ENCODE measurements around the gene DOCK1.
"Not testable (repeated sequence)": the region's sequence is repeated elsewhere in the genome, so short reads cannot be mapped to it uniquely, and the experiment has no call there.

Gene DOCK1

DNA sequence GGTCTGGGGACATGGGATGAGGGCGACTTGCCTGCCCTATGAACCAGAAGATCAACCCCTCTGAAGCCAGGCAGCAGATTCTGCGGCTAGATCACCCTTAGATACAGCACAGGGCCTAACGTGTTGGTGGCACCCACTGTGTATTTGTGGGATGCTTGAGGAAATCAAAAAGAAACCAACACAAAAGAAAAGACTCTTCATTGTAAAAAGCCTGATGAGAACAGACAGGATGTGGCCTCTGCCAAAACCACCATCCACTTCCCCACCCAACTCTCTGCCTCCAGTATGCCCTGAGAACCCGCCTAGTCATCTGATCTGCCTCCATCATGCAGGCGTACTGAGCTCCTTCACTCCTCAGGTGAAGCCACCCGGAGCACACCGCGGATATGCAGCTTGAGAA lies 388.4 kb downstream of the DOCK1 start:
- DNase-seq: peak; percentile 79

DNA sequence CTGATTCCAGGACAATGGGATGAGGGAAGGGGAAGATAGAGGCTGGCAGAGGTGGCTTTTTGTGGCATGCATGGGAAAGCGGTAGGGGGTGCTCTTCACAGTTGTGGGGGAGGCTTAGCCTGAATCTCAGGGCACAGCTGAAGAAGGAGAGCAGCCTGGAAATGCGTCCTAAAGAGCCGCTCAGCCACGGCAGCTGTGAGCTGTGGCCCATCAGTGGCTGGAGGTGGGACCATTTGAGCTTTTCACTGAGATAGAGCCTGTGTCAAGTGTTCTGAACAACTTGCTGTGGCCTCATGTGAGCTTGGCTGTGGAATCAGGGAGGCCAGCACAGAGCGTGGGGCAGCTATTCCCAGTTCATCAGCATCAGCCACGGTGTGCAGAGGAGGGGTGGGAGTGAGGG lies 391.5 kb downstream of the DOCK1 start:
- no peak for DNase-seq

DNA sequence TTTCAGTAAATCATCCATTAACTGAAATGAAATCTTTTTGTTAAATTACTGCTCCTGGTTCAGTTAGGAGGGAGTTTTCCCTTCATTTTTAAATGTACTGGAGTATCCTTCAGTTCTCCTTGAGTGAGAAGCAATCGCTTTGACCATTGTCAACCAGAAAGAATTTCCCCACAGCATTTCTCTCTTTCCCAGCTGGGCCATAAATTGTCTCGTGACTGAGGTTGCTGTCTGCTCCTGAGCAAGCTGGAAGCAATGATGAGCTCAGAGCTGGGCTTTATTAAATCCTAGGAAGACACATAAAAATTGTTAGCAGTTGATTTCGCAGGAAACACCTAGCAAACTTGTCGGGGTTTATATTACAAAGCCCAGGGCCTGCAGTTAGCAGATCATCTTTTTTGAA lies 393.2 kb downstream of the DOCK1 start:
- no peak for DNase-seq

DNA sequence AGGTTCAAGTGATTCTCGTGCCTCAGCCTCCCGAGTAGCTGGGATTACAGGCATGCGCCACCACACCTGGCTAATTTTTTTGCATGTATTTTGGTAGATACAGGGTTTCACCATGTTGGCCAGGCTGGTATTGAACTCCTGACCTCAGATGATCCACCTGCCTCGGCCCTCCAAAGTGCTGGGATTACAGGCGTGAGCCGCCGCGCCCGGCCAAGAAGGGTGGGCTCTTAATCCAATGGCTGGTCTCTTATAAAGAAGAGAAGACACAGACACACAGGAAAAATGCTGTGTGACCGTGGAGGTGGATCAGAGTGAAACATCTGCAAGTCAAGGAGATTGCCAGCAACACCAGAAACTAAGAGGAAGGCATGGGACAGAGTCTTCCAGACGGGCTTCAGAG lies 394.0 kb downstream of the DOCK1 start:
- not testable (repeated sequence) for DNase-seq

DNA sequence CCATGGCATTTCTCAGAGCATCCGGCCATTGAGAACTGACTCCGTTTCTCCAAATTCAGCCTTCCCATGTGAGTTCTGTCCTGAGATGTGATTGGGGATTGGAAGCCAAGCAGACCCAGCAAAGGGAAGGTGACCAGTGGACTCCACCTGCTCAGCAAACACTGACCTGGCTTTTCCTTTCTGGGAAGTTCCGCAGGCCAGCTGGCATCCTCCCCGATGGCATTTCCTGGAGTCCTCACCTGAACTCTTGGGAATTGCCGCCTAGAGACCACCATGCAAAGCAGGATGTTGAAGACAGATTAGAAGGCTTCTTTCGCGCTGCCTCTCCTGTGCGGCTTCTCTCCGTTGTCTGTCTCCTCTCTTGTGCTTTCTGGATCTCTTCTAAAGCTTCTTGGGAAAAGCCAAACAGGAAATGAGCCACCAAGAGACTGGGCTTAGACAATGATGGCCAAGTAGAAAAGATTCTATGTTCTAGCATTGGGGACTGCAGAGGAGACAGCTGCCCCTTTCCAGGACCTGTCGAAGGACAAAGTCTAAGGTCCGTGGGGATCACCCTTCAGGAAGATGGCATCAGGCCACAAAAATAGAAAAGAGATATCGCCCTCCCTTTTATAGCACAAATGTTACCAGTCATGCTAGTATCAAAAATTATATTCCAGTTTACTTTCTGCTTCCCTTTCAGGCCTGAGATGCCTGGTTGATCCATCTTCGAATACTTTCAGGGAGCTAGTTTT lies 394.9 kb downstream of the DOCK1 start:
- no peak for DNase-seq

DNA sequence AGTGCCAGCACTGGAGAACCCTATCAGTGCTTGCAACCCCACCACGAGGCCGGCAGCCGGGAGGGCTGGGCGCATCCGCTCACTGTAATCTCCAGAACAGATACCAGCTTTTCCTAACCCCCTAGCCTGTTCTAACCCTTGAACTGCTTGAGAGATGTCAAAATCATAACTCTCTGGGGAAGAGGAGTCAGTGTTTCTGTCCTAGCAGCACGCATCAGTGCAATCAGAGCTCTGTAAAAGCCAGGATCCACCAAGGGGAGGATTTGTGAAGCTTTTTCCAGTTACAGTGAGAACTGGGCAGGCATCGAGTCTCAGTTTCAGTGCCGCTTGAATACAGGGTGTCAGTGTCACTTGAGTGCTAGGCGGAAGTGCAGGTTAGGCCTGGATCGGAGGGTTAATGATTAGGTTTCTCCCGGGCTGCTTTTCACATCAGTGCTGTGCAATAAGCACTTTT lies 395.7 kb downstream of the DOCK1 start:
- DNase-seq: no peak

DNA sequence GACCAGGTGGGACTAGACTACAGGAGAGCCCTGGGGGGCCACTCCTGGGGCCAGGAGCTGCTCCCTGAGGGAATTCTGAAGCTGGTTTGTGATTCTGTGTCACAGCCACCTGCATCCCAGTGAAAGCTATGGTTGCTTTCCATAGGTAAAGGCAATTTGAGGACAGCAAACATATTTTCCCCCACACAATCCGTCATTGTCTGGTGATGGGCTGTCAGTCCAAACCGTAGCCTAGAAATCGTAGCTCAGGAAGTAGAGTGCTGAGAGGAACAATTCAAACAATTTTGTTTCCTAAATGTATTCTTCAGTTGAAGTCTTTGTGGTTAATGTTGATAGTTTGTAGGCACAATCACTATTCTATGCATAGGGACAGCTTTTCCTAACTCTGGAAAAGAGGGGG lies 397.1 kb downstream of the DOCK1 start:
- DNase-seq: no peak

DNA sequence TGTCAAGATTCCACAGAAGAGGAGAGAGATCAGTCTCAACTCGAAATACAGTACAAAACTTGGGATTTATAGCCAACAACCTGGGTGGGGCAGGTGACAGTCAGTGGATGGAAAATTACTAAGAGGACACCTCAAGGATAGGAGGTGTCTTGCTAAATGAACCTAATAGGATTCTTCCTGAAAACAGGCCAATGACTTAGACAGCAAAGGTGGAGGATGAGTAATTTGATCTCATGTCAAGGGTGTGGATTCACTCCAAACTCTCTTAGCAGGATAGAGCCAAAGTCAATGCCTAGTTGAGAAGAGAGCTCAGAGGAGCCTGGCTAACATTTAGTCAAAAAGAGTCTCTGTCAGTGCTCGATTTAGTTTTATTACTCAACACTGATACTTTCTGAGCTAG lies 397.9 kb downstream of the DOCK1 start:
- DNase-seq: no peak

DNA sequence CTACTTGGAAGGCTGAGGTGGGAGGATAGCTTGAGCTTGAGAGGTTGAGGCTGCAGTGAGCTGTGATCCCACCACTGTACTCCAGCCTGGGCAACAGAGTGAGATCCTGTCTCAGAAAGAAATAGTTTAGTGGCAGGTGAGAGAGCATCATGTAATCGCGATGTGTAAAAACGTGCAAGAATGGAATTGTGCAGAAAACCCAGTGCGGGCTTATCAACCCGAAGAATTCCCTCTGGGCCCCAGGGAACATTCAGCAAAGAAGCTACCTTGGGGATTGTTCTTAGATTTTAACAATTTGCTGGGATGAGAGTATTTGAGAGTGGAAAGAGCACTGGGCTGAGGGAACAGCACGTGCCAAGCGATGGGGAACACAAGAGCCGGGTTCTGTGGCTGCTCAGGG lies 398.5 kb downstream of the DOCK1 start:
- no peak for DNase-seq

DNA sequence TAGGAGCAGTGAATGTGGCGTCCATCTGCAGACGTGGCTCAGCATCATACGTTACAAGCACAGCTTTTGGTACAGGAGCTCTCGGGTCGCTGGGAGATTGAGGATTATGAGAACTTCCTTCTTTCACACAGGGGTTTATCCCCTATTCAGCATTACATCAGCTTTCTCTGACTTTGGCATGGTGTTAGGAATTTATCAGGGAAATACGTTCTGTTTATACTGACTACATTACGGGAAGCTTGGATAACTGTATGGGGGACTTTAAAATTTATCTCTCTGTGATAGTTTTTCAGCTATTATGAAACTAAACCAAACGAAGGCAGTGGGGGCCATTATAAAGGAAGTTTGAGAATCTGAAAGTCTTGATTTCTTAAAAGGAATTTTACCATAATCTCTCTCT lies 401.3 kb downstream of the DOCK1 start:
- DNase-seq: no peak

DNA sequence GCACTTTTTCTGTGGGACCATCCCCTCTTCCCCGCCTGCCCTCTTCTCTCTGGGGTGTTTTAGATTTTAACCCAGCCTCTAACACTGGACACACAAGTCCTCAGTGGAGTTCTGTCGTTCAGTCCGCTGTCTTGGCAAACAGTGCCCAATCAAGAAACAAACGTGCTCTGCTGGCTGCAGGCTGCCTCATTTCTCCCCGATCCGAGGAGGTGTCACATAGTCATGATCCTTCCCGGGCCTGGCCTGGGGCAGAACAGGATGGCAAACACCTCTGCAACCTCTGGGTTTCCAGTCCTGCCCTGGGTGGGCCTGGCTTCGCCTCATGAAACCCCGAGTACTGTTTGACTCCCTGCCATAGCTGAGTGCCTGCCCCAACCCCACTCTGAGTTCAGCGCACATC lies 402.1 kb downstream of the DOCK1 start:
- DNase-seq: no peak

DNA sequence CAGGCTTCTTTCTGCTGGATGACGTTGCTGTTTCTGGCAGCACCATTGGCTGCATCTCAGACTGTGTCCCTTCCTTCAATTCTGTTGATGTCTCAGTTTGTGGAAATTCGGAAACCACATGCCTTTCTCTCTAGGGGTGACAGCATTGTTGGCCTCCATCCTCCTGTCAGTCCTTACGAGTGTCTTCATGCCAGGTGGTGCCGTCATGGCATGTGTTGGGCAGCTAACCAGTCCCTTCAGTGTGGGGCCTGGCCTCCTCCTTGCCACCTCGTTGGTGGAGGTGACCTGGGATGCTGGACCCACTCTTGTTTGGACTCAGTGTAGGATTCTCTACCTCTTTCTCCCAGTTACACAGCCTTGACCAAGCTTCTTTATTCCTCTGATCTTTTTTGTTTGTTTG lies 402.8 kb downstream of the DOCK1 start:
- DNase-seq: no peak

DNA sequence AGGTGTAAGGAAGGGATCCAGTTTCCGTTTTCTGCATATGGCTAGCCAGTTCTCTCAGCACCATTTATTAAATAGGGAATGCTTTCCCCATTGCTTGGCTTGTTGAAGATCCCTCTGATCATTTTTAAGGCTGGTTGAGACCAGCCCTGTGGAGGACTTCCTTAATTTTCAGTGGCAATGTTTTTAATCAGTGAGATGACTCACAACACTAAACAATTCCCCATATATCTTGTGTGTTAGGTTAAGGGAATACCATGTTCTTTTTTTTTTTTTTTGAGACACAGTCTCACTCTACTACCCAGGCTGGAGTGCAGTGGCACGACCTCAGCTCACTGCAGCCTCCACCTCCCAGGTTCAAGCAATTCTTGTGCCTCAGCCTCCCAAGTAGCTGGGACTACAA lies 404.4 kb downstream of the DOCK1 start:
- not testable (repeated sequence) for DNase-seq

DNA sequence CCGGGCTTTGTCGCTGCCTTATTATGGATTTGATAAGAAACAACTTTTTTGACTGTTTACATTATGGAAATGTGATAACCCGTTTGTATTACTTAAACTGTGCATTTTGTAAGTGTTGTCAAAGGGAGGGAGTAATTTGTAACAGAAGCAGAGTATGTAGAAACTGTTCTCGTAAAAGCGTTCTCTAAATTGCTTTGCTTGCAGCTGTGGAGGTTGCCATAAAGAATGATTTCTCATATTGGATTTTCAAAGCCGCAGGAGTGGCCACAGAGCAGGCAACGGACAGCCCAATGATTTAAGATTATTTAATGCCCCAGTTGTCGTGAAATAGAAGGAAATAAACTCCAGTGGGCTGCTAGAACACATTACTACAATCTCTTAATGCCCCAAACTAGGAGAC lies 405.2 kb downstream of the DOCK1 start:
- DNase-seq: no peak

DNA sequence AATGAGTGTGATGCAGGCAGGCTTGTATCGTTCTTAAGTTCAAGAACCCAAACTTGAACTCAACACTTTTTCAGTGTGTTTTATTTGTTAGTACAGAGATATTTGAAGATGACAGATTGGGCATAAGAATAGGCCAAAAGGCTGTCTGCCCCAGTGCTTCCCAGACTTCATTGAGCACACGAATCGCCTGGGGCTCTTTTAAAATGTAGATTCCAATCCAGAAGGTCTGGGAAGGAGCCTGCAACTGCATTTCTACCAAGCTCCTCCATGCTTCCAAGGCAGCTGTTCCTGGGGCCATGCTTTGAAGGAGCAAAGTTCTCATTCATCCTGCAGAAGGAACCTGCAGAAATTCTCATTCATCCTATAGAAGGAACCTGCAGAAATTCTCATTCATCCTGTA lies 405.7 kb downstream of the DOCK1 start:
- no peak for DNase-seq

DNA sequence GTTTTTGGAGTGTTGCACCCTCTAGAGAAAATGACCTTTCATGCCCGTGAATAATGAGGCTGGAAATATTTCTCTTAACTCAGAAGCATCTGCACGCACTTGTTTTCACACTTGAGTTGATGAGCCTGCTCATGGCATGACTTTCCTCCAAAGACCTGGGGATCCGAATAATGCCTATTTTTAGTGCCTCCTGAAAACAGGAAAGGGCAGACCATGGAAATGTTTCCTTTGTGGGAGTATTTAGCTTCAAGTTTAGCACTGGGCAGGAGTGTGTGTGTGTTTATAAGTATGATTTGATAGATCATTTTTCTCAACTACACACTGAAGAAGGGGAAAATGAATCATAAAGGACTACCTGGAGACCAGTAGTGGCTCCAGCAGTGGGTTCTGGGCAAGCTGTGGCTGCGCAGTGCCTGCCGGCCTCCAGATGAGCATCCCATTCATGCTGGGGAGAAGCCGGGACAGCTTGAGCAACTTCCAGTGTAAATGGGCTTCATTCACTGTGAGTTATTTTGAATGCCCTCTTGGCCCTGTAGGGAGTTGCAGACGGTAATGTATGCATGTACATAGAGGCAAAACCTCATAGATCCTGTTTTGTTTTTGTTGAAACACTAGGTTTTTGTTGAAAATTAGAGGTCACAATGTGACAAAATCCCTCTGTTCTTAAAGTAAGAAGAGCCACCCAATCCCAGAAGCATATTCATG lies 408.9 kb downstream of the DOCK1 start:
- DNase-seq: no peak

DNA sequence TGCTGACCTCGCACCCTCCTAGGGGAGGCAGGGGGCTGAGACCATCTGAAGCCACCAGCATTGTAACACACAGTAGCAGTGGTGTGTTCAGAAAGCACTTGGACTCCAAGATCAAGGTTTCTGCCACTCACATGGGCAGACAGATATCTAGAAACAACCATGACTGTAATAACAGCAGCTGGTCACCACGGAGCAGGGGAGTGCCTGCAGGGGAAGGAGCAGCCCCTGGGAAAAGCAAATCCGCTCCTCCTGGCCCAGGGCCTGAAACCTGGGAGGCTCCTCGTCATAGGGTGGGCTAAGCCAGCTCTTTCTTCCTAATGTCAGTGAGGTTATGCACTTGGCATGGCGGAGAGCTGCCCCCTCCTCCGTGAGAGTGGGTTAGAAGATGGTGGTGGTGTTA lies 409.6 kb downstream of the DOCK1 start:
- no peak for DNase-seq

DNA sequence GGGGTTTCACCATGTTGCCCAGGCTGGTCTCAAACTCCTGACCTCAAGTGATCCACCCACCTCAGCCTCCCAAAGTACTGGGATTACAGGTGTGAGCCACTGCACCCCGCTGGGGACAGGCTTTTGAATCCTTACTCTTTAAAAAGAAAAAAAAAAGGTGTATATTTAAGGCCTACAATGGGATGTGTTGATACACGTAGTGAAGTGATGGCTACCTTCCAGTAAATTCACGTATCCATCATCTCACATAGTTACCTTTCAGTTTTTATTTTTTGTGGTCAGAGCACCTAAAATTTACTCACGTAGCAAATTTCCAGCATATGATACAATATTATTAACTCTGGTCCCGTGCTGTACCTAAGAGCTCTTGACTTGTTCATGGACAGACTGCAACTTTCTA lies 410.7 kb downstream of the DOCK1 start:
- no peak for DNase-seq

DNA sequence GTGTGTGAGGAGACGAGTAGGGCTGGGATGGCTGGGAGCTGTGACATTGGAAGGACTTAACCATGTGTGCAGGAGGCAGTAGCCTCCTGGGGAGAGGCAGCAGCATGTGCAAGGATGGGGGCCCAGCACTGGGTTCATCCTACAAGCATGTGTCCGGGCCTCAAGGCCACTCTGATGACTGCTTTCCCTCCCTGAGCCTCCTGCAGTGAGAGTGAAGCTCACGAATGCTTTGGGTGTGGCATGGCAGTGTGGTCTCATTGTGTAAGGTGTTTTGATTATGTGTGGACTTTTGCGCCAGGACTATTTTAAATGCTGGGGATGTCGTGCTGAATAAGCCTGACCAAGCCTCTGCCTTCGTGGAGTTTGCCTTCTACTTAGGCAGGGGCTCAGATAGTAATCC lies 413.2 kb downstream of the DOCK1 start:
- no peak for DNase-seq

DNA sequence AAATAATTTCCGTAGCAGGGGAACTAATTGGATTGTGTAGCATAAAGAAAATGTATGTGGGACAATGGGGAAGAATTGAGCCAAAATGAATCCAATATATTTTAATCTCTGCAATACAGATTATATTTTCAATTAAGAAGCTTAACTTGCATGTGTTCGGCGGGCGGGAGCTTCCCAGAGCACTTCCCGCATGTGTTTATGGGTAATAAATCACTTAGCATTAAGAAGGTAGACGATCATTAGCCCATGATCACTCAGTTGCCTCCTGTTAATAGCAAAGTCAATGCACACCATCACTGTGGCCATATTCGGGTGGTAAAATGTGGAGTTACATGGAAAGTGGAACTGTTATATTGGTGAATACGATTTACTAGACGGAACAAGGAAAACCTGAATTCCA lies 414.0 kb downstream of the DOCK1 start:
- DNase-seq: no peak

DNA sequence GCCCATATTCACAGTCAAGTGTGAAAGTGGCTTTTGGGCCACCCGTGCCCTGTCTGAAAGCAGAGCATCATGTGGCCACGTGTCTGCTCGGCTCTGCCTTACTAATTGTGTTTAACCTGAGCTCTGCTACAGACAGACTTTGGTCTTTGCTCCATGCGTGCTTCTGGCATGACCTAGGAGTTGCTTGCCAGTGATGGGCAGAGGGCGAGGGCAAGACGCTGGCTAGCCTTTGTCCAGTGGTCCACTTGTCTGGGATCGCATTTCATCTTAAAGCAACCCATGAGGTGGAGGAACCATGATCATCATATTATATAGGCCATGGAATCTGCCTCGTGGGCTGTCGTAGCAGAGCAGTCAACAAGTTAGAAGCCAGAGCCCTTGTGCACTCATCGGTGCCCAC lies 414.5 kb downstream of the DOCK1 start:
- DNase-seq: no peak

DNA sequence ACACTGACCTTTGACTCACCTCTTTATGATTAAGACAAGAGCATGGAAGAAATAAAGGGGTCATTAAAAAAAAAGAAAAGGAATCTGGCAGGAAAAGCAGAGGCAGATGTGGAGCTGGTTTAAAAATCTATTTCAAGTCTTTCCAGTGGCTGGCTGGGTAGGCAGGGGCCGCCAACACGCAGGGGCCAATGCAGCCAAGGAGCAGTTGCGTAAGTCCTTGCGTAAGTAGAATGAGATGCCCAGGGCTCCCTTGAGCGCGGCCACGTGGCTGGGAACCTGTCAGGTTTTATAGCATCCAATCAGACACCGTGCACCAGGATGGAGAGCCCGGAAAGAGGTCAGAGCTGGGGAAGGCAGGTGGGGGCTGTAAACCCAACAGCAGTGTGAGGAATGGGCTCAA lies 414.9 kb downstream of the DOCK1 start:
- no peak for DNase-seq

DNA sequence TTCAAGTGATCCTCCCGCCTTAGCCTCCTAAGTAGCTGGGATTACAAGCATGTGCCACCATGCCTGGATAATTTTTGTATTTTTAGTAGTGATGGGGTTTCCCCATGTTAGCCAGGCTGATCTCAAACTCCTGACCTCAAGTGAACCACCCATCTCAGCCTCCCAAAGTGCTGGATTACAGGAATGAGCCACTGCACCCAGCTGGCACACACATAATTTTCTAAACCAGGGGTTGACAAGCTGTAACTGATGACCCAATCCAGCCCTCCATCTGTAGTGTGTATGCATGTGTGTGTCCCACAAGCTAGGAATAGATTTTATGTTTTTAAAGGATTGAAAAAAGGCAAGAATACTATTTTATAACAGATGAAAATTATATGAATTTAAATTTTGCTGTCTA lies 417.1 kb downstream of the DOCK1 start:
- DNase-seq: no peak

DNA sequence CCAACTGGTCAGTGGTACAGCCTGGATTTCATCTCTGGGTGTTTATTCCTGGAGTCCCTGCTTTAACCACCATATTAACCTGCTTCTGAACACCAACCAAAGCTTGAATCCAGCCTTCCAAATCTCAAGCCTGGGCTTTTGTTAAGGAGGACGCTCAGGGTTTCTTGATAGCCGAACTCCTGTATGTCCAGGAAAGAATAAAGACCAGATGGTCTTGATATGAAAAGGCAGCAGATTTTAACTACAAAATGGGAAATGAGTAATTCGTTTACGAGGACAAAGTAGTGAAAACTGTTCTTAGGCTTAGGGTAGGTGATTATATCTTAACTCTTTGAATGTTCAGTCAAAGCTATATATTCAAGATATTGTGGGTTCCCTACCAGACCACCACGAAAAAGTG lies 420.3 kb downstream of the DOCK1 start:
- no peak for DNase-seq

DNA sequence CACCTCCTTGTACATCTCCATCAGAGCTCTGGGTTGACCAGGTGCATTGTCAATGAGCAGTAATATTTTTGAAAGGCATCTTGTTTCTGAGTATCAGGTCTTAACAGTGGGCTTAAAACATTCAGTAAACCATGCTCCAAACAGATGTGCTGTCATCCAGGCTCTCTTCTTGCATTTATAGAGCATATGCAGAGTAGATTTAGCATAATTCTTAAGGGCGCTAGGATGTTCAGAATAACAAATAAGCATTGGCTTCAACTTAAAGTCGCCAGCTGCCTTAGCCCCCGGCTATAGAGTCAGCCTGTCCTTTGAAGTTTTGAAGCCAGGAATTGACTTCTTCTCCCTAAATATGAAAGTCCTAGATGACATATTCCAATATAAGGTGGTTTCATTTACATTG lies 421.7 kb downstream of the DOCK1 start:
- no peak for DNase-seq
